Kasumi-1 (cell line): ENCODE measurements around the gene ZDHHC1.

Source experiments
- DNase-seq, 2 experiments: peaks; one replicate each; lab custom pipeline; 2025; lab: John Stamatoyannopoulos, UW

Gene ZDHHC1

DNA sequence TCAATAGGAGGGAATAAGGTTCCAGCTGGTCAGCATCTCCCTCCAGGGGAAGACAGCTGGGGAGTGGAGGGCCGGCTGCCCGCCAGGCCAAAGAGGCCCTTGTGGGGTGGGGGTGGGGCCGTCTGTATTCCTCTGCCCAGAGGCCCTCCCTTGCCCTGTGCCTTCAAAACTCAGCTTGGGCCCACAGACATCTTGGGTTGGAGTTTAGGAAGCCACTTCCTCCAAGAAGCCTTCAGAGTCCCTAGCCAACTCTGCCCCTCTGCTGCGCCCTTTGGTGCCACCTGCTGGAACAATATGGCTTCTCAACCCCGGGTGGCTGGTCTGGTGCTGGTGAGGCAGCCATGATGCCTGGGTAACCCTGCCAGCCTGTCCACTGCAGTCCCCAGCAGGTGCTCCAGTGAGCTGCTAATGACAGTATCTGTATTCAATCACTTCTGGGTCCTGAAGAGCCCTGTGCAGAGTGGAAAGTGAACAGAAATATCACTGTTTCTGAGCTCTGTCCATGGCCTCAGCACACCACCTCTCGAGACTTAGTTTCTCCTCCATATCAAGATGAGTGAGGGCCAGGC, 31.3 kb upstream of the ZDHHC1 start:
- peak; percentile 43 to 62 for DNase-seq

DNA sequence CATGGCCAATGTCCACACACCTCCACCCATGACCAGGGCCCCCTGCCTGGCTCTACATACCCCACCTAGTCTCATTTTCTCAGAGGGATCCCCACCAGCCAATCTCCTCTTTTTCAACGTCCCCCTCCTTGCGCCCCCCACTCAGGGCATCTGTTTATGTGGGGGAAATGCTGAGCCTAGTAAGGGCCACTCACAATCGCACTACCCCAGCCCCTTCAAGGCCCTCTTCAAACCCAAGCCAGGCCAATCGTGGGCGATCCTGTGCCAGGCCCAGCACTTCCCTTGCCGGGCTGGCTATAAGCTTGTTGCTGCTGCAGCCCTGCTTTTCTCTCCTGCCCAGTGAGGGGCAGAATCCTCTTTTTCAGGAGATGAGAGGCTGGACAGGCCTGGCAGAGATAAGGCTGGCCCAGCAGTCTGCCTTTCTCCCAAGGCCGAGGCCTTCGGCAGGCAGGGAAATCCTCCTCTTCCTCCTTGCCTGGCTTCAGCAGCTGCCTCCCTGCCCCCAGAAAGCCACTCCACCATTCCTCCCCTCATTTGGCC, 30.8 kb upstream of the ZDHHC1 start:
- no peak for DNase-seq

DNA sequence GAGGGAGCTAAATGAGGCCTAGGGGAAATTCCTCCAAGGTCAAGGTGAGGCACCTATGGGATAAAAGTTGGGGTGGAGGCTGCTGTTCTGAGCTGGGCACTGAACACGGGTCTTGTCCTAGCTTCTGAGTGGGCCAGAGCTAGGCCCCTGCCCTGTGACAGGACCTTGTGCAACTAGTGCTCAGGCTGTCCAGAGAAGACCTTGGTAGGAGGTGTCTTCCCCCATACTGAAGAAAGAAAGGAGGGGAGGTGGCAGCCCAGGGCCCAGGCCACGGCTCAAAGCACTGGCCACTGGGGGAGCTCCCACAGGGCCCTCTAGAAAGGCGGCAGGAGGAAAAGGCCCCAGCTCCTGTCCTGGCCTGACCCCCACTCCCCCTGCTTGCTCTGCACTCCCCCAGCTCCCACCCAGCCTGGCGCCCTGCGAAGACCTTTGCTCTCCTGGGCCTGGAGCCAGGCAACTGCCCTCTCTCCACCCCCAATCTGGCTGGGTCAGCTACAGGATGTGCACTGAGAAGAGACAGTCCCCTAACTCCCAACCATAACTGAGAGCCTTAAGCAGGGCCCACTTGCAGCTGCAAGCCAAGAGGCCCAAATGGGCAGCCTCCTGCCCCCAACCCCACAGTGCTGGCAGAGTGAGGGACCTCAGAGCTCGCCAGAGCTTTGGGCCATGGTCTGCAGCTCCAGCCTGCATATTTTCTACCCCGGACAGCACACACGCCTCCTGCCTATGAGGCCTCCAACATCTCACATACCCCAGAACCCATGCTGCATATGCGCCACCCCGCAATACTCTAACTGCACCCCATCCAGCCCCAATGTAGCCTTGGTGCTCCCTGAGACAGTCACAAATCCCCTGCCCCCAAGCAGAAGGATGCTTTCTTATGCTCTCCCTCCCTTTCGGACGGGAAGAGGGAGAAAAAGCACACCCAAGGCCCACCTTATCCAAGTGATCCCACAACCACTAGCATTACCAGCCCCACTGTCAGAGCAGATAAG, 29.9 kb upstream of the ZDHHC1 start:
- DNase-seq, result no peak

DNA sequence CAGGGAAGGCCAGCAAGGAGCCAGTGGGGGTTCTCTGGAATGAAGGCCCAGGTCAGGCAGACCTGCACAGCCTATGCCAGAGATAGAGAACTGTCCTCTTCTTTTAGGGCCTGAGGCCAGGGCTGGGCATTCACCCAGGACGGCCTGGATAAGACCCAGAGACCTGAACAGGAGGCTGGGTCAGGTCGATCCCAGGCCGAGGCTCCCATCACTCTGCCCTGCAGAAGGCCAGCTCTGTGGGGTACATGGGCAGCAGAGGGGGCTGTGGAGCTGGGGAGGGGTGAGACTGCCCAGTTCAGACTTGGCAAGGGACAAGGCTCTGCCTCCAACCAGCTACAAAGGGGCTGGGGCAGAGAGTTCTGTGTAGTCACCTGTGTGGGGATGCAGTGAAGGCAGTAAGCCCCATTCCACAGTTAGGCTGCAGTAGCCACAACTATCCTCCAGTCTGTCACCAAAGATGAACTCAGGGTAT, 29.2 kb upstream of the ZDHHC1 start:
- no peak for DNase-seq

DNA sequence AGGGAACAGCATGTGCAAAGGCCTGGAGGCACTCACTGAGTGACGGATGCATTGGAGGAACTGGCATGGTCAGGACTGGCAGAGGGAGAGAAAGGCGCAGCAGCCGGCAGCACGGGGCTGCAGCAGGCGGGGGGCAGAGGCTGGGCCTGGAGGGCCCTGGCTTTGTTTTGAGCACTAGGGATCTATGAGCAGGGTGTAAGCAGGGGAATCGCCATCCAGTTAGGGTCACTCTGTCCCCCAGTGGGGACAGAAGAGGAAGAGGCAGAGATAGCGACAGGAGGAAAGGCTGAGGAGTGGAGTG, 28.8 kb upstream of the ZDHHC1 start:
- no peak for DNase-seq

DNA sequence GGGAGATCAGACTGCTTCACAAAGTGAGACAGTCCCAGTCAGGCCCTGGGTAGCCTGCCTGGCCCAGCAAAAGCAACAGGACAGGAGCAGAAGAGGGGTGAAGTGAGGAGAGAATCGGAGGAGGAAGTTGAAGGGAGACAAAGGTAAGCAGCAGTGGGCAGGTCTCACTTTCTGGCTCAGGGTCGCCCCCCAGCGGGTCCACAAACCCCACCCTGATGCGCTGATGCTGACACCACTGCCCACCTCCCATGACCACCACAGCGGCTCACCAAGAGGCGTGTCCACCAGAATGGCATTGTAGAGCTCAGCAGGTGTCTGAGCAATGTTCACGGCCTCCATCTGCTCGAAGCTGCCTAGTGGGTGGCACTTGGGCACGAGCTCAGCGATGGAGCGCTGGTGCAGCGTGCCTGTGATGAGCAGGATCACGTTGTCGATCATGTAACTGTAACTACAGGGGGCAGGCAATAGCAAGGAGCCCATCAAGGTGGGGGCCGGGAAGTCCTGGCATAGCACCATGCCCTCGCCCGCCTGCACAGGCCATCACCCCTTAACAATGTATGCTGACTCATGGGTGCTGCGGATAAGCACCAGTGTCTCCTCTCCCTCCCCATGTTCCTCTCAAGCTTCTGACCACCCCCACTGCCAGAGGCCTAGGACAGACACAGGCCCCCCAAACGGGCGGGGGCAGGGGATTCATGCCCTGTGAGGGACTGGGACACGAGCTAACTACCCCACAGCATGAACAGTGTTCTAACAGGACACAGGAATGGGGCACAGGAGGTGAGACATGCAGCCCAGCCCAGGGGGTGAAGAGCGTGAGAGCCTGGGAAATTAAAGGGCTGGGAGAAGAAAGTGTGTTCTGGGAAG, 28.2 kb upstream of the ZDHHC1 start:
- no peak for DNase-seq

DNA sequence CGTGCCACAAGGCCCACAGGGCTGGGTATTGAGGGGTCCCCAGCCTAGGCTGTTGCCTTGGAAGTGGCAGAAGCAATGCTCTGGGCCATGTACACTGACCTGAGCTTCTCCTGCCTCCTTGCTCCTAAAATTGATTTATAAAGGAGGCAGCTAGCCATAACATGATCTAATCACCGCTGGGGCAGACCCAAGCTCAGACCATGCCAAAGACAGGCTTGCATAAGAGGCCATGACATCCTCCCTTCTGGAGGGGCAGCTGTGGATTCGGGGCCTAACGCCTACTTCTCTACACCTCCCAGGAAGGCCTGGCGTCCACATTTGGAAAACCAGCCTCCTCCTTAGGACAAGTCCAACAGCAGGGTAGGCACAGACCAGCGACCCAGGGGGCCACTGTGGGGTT, 27.0 kb upstream of the ZDHHC1 start:
- no peak for DNase-seq

DNA sequence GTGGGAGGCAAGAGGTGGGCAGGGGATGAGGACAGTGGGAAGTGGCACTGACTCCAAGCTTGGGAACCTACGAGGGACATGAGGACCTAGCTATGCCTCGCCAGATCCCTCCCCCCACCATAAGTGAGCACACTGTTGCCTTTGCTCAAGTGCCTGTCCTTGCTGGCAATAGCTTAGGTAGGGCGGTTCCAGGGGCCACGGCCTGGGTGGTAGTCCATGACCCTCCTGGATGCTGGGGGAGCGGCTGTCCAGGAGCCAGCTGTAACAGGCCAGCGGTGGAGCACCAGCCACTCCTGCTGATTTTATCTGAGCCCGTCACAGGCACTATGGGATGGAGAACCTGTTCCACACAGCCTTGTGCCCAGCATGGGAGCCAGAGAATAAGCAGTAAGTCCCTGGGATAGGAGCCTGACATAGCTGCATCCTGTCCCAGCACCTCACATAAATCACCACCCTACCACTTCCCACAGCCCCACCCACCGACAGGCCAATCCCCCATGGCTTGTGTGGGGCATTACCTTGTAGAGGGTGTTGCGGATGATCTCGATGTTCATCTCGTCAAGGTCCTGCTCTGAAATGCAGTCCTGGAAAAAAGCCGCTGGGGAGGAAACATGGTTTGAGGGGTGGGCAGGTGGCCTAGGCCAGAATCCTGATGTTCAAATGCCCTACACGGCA, 26.4 kb upstream of the ZDHHC1 start:
- DNase-seq, result no peak

DNA sequence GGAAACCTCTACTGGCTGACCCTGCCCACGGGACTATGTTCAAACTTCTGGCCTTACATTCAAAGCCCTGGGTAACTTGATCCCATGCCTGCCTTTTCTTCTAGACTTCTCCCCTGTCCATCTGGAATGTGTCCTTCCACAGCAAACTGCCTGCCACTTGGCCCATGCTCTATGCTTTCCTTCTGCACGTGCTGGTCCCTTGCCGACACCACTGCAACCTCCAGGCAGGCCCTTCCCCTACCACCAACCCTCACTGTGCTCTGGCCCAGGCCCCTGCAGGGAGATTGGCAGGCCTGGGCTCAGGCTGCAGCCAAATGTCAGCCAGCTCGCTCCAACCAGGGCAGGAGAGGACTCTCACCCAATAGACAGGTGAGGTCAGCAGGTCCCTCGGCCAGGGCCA, 25.6 kb upstream of the ZDHHC1 start:
- DNase-seq, result no peak

DNA sequence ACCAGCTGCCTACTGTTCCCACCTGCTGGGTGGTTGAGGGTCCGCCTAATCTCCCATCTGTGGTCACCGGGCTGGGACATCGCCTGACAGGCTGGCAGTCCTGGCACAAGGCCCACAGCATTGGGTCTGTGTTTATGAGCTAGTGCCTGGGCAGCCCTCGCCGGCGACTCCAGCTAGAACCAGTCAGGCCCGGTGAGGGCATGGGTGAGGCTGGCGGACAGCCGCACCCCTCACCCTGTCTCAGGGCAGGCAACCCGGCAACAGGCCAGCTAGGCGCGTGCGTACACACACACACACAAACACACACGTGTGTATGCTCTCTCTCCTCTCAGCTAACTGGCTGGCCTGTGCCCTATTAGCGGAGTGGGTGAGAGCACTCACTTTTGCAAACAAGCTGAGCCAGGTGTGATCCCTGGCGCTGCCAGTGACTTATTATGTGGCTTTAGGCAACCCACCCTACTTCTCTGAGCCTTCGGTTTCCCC, 25.0 kb upstream of the ZDHHC1 start:
- DNase-seq, result no peak

DNA sequence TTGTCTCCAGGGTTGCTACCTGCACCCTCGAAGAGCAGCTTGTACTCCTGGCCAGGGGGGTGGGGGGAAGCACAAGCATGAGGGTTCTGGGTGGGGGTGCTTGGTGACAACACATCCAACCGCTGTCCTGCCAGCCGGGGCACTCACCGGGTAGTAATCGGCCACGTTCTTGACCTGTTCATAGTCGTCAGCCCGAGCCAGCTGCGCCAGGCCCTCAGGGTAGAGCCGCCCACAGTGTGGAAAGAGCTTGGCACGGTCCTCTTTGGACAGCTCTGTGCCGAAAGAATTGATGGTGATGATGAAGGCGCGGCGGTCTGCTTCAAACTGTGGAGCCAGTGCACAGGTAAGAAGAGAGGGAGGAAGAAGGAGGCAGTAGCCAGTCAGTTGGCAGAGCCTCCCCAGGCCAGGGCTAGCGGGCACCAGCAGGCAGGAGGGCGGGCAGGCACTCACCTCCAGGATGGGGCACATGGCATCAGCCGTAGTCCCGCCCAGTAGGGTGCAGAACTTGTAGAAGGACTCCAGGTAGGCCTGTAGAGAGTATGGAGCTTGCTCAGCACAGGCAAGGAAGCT, 22.6 kb upstream of the ZDHHC1 start:
- DNase-seq, result no peak

DNA sequence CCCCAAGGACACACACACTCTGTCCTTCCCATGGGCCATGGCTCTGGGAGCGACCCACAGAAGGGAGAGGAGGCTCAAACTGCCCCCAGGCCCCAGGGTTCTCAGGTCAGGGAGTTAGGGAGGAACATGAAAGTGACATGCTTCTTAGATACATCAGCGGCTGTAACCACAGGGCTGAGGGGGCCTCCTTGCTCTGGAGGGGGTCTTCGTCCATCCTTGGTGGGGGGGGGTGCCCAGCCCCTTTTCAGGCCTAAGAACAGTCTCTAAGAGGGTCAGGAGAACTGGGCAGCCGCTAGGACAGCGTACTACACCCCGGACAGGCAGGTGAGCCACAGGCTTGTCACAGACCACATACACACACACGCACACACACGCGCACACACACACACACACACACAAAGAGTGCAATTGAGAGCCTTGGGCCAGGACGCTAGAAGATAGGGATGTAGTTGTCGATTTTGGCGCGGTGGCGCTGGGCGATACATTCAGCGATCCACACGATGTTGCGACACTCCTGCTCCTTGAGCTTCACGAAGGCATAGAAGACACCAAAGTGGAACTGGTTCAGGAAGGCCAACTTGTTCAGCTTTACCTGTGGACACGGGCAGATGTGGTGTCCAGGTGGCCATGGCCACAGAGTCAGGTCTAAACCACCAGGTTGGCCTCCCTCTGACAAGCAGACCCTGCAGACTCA, 22.0 kb upstream of the ZDHHC1 start:
- DNase-seq, result no peak

DNA sequence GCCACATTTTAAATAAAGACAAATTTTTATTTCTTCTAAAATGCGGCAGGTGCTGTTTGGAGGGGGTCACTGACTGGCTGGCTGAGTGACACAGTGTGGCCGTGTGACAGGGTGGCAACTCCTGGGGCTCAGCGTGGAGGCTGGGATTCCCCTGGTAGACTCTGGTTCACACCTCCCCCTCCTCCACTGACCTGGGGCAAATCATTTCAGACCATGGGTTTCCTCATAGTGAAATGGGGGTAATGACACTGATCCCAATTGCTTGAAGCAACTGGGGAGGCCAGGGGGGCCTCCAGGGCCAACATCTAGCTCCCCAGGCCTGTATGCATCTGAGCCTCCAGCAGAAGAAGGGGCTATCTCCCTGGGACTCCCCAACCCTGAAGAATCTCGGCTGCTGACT, 21.2 kb upstream of the ZDHHC1 start:
- DNase-seq, result no peak

DNA sequence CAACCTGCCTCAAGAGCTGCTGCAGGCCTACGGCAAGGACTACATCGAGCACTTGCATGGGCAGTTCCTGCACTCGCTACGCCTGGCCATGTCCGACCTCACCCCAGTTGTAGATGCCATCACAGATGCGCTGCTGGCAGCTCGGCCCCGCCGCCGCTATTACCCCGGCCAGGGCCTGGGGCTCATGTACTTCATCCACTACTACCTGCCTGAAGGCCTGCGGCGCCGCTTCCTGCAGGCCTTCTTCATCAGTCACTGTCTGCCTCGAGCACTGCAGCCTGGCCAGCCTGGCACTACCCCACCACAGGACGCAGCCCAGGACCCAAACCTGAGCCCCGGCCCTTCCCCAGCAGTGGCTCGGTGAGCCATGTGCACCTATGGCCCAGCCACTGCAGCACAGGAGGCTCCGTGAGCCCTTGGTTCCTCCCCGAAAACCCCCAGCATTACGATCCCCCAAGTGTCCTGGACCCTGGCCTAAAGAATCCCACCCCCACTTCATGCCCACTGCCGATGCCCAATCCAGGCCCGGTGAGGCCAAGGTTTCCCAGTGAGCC, 20.4 kb upstream of the ZDHHC1 start:
- DNase-seq, result no peak

DNA sequence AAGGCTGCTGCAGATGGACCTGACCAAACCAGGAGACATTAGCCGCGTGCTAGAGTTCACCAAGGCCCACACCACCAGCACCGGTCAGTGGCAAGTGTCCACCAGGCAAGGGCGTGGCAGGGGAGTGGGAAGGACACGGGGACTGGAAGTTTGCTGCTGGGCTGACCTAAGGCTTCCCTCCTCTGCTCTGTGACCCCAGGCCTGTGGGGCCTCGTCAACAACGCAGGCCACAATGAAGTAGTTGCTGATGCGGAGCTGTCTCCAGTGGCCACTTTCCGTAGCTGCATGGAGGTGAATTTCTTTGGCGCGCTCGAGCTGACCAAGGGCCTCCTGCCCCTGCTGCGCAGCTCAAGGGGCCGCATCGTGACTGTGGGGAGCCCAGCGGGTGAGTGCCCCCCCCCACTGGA, 19.5 kb upstream of the ZDHHC1 start:
- DNase-seq, result no peak

DNA sequence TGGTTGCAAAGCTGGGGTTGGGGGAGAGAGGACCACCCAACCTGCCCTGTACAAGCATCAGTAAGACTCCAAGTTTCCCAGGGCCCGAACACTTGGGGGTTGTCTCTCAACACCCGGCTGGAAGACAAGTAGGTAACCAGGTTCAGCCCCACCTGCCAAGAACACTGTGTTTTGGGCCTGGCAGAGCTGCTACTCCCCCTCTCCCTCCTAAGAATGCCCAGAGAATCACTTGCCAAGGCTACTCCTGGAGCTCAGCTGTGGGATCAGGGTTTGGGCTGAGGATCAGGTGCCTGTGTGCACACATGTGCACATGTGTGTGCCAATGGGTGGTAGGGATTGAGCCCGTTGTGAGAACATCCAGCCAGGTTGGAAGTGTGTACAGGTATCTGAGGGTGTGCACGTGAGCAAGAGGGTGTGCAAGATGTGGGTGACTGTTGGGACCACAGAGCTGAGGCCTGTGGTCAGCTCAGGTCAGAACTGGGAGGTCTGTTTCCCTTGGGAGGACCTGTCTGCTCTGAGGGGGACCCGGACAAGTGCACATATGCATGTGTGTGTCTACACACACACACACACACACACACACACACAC, 16.9 kb upstream of the ZDHHC1 start:
- DNase-seq, result no peak

DNA sequence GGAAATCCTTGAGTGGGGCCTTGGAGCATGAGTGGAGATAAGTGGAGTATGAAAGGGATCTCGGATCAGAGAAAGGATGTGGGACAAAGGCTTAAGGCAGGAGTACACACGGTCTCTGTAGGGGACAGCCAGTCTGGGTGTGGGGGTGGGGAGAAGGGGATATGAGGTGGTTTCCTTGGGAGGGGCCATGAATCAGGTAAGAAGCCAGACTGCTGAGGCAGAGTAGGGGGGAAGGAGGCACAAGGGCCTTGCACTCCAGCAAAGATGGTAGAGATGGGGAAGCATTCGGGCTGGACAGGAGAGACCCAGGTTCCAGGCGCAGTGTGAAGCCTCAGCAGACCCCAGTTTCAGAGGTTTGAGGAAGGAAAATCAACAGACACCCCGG, 16.2 kb upstream of the ZDHHC1 start:
- DNase-seq, result no peak

DNA sequence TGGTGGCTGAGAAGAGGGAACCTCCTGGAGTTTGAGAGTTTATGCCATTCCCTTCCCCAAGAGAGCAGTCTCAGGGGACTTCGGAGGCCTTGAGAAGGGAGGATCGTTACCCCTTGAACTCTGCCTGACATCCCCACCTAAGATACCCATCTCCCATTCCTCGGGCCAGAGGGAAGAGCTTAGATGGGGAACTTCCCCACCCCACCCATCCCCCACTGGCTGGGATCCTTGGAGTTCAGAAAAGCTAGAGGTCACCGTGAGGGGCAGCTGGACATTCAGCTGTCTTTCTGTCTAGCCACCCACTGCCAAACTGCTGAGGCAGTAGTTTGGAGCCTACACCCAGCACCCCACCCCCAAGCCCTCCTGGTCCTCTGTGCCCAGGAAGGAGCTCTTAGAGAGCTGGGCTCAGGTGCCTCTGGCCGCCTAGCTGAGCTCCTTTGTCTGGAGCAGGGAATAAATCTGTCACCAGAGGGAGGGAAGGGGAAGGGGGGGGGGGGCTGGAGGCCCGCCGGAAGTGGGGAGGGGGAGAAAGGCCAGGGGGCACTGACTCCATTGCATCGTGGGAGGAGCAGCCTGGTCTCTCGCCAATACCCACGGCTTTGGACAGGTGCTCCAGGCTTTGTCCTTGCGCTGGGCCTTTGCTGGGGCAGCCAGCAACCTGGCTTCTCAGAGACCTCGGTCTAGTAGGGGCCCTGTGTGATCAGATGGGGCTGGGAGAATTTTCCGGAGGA, 15.7 kb upstream of the ZDHHC1 start:
- DNase-seq, result no peak
